ENCODE results near the gene ZNF764. TPM values are rescaled to one million over a fixed set of nuclear protein-coding genes. Genes with fewer than 3 reads are reported as not detected.
A peak's percentile ranks its signal among the peaks of the same experiment; 100 is the strongest.

Gene ZNF764
- total and polyA plus RNA-seq, 9 of the 15 experiments (the other 6 are each of a cell fraction or from before 2014, with no cell fraction given) = 0.69 to 10.1 (median 4.1) TPM

DNA sequence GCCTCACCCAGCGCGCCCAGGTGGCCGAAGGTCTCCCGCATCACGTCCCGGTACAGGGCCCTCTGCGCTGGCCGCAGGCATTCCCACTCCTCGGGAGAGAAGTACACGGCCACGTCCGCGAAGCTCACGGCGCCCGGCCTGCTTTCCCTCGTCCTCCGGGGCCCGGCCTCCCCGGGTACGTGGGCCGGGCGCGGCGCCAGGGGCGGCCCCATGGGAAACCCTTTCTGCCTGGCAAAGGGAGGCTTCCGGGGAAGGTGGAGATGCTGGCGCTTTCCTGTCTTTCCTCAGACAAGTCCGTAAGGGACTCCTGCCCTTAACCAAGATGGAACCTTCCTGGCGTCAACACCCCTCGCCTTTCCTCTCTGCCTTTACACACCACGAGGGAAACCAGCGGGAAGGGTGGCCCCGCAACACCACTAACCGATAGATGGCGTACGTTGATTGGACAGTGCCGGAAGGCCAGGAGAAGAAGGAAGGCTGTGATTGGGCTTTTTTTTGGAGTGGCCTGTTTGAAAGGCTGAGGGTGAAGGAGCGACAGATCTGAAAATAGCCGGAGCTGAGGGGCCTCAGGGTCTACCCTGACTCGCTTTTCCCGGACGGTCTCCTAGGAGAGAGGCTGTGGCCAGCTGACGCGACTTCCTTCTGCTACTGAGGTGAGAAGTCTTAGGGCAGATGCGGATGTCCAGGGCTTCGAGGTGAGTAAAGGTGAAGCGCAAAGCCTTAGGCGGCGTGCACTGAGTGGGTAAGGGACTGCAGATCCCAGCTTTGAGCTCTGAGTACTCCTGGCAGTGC lies 27.4 kb upstream of the ZNF764 start, which contains the start of gene ZNF785 (continued):
- peak in 1 of 2 experiments; percentile 44; a peak in 2 of 4 replicates for TF ChIP-seq NRF1 (conservative IDR thresholded peaks at IDR 0.05 in 1 of 2, IDR thresholded peaks at IDR 0.05 in 1 of 2)
- 0 out of 2 replicates have a peak, but pooled peaks have one; percentile 16 for TF ChIP-seq HNRNPL (IDR thresholded peaks at IDR 0.05; ENCODE audit: low read depth, low read length)
- TF ChIP-seq ARHGAP35 (IDR thresholded peaks at IDR 0.05; ENCODE audit: partially characterized antibody) = no peak
- TF ChIP-seq, protein P1, sequence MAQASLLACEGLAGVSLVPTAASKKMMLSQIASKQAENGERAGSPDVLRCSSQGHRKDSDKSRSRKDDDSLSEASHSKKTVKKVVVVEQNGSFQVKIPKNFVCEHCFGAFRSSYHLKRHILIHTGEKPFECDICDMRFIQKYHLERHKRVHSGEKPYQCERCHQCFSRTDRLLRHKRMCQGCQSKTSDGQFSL (CRISPR knock-in tag; IDR thresholded peaks at IDR 0.05) = 0 out of 2 replicates have a peak, but pooled peaks have one; percentile 22
- TF ChIP-seq, protein P1 (tag; IDR thresholded peaks at IDR 0.05) = no peak
- peak; percentile 73; the same call in 1 of the 2 replicates for TF ChIP-seq PHF8 (IDR thresholded peaks at IDR 0.05; ENCODE audit: borderline replicate concordance, low read length)
- peak; percentile 64 for TF ChIP-seq MEF2A (IDR thresholded peaks at IDR 0.05; ENCODE audit: control insufficient read depth, low read depth, low read length)
- TF ChIP-seq, protein P2, sequence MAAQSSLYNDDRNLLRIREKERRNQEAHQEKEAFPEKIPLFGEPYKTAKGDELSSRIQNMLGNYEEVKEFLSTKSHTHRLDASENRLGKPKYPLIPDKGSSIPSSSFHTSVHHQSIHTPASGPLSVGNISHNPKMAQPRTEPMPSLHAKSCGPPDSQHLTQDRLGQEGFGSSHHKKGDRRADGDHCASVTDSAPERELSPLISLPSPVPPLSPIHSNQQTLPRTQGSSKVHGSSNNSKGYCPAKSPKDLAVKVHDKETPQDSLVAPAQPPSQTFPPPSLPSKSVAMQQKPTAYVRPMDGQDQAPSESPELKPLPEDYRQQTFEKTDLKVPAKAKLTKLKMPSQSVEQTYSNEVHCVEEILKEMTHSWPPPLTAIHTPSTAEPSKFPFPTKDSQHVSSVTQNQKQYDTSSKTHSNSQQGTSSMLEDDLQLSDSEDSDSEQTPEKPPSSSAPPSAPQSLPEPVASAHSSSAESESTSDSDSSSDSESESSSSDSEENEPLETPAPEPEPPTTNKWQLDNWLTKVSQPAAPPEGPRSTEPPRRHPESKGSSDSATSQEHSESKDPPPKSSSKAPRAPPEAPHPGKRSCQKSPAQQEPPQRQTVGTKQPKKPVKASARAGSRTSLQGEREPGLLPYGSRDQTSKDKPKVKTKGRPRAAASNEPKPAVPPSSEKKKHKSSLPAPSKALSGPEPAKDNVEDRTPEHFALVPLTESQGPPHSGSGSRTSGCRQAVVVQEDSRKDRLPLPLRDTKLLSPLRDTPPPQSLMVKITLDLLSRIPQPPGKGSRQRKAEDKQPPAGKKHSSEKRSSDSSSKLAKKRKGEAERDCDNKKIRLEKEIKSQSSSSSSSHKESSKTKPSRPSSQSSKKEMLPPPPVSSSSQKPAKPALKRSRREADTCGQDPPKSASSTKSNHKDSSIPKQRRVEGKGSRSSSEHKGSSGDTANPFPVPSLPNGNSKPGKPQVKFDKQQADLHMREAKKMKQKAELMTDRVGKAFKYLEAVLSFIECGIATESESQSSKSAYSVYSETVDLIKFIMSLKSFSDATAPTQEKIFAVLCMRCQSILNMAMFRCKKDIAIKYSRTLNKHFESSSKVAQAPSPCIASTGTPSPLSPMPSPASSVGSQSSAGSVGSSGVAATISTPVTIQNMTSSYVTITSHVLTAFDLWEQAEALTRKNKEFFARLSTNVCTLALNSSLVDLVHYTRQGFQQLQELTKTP (IDR thresholded peaks at IDR 0.05; ENCODE audit: low read depth in 1 of 2, partially characterized antibody in 2 of 2) = no peak
- TF ChIP-seq ZNF146 (CRISPR knock-in tag; IDR thresholded peaks at IDR 0.05; ENCODE audit: unreplicated experiment) = no peak
- peak; percentile 77 for TF ChIP-seq NFYB (IDR thresholded peaks at IDR 0.05; ENCODE audit: extremely low read depth, insufficient read length)
- TF ChIP-seq POLR2B (IDR thresholded peaks at IDR 0.05; ENCODE audit: low read depth, partially characterized antibody) = no peak
- TF ChIP-seq, protein P3, sequence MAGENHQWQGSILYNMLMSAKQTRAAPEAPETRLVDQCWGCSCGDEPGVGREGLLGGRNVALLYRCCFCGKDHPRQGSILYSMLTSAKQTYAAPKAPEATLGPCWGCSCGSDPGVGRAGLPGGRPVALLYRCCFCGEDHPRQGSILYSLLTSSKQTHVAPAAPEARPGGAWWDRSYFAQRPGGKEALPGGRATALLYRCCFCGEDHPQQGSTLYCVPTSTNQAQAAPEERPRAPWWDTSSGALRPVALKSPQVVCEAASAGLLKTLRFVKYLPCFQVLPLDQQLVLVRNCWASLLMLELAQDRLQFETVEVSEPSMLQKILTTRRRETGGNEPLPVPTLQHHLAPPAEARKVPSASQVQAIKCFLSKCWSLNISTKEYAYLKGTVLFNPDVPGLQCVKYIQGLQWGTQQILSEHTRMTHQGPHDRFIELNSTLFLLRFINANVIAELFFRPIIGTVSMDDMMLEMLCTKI (IDR thresholded peaks at IDR 0.05; ENCODE audit: partially characterized antibody) = no peak
- TF ChIP-seq, protein P4, sequence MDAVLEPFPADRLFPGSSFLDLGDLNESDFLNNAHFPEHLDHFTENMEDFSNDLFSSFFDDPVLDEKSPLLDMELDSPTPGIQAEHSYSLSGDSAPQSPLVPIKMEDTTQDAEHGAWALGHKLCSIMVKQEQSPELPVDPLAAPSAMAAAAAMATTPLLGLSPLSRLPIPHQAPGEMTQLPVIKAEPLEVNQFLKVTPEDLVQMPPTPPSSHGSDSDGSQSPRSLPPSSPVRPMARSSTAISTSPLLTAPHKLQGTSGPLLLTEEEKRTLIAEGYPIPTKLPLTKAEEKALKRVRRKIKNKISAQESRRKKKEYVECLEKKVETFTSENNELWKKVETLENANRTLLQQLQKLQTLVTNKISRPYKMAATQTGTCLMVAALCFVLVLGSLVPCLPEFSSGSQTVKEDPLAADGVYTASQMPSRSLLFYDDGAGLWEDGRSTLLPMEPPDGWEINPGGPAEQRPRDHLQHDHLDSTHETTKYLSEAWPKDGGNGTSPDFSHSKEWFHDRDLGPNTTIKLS (IDR thresholded peaks at IDR 0.05; ENCODE audit: borderline replicate concordance, low read depth) = peak; percentile 84; the same call in 1 of the 2 replicates
- 0 out of 2 replicates have a peak, but pooled peaks have one; percentile 51 for TF ChIP-seq ELF2 (CRISPR knock-in tag; IDR thresholded peaks at IDR 0.05)
- TF ChIP-seq HDAC6 (IDR thresholded peaks at IDR 0.05; ENCODE audit: low read depth, low read length) = no peak
- TF ChIP-seq ESRRB (CRISPR knock-in tag; IDR thresholded peaks at IDR 0.05; ENCODE audit: borderline replicate concordance) = no peak
- TF ChIP-seq NFRKB (IDR thresholded peaks at IDR 0.05; ENCODE audit: low read depth) = peak; percentile 100
- TF ChIP-seq HSF4 (CRISPR knock-in tag; IDR thresholded peaks at IDR 0.05; ENCODE audit: borderline replicate concordance) = no peak
- TF ChIP-seq EP300 (IDR thresholded peaks at IDR 0.05; ENCODE audit: low read length) = peak; percentile 32

Data from K562 (cell line).